NCI-H2107 treated with DMSO at 0.1 percent for 48 hours (cell line): ENCODE data around the gene POLR3E.
A peak's percentile ranks its signal among the peaks of the same experiment; 100 is the strongest.

Experiments used
- DNase-seq: peaks from one replicate; lab custom pipeline; 2025; ENCODE audit not compliant: unreplicated experiment; lab: John Stamatoyannopoulos, UW

The POLR3E gene, protein sequence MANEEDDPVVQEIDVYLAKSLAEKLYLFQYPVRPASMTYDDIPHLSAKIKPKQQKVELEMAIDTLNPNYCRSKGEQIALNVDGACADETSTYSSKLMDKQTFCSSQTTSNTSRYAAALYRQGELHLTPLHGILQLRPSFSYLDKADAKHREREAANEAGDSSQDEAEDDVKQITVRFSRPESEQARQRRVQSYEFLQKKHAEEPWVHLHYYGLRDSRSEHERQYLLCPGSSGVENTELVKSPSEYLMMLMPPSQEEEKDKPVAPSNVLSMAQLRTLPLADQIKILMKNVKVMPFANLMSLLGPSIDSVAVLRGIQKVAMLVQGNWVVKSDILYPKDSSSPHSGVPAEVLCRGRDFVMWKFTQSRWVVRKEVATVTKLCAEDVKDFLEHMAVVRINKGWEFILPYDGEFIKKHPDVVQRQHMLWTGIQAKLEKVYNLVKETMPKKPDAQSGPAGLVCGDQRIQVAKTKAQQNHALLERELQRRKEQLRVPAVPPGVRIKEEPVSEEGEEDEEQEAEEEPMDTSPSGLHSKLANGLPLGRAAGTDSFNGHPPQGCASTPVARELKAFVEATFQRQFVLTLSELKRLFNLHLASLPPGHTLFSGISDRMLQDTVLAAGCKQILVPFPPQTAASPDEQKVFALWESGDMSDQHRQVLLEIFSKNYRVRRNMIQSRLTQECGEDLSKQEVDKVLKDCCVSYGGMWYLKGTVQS

GRCh38 chr16:22297114-22297870 is at the start of gene POLR3E:
TSS of gene POLR3E (plus strand) at chr16:22297409. CDS start at chr16:22302969, 5,560 bp downstream.
- DNase-seq: peak; percentile 87

DNA sequence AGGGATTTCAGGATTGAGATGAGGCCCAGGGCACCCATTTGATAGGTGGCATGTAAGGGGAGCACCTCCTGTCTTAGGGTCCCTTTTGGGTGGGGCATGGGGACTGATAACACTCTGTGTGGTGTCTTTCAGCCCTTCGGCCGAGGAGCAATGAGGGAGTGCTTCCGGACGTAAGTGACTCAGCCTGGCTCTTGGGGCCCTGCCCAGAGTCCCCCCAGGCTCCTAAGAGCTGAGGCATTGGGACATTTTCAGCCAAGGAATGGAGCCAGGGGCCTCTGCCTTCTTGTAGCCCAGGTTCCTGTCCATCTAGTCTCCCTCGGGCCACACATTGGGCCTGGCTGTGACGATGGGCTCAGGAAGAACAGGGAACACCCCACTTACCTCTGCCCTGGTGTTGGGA is 46.7 kb upstream of the POLR3E start:
- no peak for DNase-seq

- no peak for DNase-seq
Observed at GRCh38 chr16:22252317-22252716, 44.9 kb upstream of the POLR3E start.

GRCh38 chr16:22253272-22253671 is 43.9 kb upstream of the POLR3E start:
- no peak for DNase-seq

- no peak for DNase-seq
Observed at GRCh38 chr16:22255335-22255734, 41.9 kb upstream of the POLR3E start.

GRCh38 chr16:22257440-22257839 is 39.8 kb upstream of the POLR3E start:
- DNase-seq: no peak

DNA sequence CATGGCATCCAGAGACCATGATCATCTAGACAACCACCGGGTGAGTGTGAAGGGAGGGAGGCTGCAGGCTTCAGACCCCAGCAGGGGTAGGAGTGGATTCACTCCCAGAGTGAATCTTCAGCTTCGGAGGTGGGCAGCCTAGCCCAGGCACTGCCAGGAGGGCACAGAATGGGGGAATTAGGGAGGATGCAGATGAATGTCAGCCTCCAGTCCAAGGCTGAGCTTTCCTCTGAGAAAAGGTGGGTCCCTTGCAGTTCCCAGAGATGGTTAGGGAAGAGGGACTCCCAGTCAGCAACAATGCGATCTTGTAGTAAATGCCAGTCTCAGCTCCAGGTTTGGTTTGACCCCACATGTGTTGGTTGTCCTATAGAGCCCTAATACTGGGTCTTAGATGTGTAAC is 36.7 kb upstream of the POLR3E start:
- no peak for DNase-seq

- DNase-seq: no peak
Observed at GRCh38 chr16:22262460-22262859, 34.7 kb upstream of the POLR3E start.

- DNase-seq: no peak
Observed at GRCh38 chr16:22264786-22265185, 32.4 kb upstream of the POLR3E start.

DNA sequence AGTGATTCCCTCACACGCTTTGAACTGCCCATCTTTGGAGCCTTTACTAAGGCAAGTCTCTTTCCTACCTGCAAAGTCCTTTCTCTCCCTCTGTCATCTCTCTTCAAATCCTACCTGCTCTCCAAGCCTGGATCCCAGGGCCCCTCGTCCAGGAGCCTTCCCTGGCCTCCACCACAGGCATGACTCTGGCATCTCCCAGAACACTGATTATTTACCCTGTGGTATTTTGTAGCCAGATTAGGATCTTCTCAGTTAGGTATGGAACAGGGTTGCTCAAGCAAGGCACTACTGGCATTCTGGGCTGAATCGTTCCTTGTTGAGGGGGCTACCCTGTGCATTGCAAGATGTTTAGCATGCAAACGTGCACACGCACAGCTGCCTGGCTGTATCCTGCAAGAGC is 31.9 kb upstream of the POLR3E start:
- DNase-seq: no peak

- no peak for DNase-seq
Observed at GRCh38 chr16:22266546-22266945, 30.7 kb upstream of the POLR3E start.

- DNase-seq: no peak
Observed at GRCh38 chr16:22267764-22268163, 29.4 kb upstream of the POLR3E start.

DNA sequence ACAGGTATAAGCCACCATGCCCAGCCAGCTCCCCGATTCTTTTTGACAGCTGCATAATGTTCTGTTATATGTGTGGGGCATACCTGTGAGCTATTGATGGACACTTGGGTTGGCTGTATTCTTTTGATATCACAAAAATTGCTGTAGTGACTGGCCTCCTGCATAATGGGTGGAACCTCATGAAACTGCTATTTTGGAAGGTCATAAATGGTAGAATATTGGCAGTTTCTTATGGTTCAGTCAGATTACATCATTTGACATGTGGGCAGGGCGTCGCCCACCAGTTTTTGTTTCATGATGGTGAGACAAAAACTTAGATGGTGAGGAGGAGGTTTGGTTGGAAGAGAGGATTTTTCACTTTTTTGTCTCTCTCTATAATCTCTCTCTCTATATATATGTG is 26.7 kb upstream of the POLR3E start:
- no peak for DNase-seq

GRCh38 chr16:22272870-22273650 is 24.1 kb upstream of the POLR3E start:
- no peak for DNase-seq

- no peak for DNase-seq
Observed at GRCh38 chr16:22274916-22275315, 22.3 kb upstream of the POLR3E start.

GRCh38 chr16:22278441-22279230 is 18.6 kb upstream of the POLR3E start:
- no peak for DNase-seq

- no peak for DNase-seq
Observed at GRCh38 chr16:22282254-22282892, 14.8 kb upstream of the POLR3E start.

DNA sequence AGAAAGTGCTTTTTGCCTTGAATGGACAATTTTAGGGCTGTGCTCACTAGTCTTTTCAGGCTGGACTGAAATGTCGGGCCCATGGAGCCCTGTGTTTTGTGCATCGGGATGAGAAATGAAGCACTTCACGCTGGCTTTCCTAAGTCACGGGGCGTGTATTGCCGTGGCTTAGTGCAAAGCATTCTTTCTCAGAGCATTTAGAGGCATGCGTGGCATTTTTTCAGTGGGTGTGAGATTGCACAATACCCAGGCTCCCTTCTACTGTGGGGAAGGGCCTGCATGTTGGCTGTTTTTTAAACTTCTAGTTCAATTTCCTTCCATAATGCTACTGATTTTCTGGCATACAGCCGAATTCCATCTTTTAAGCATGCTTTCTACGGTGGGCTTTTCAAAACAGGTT is 12.6 kb upstream of the POLR3E start:
- no peak for DNase-seq

GRCh38 chr16:22285080-22285479 is 12.1 kb upstream of the POLR3E start:
- DNase-seq: no peak

GRCh38 chr16:22291020-22291419 is 6.2 kb upstream of the POLR3E start:
- no peak for DNase-seq
